H1 (cell line): ENCODE measurements around the gene RPL37A. TPM values are rescaled to one million over a fixed set of nuclear protein-coding genes. Genes with fewer than 3 reads are reported as not detected.

Experiments
- CTCF ChIA-PET: fragments of 300-600 bp; sonication (Branson Sonifier 250); formaldehyde crosslinking; loops from one replicate; lab custom pipeline; 2021; ENCODE audit not compliant: partially characterized antibody; lab: Charles Lee
- POLR2A ChIA-PET: fragments of 300-600 bp; sonication (Branson Sonifier 250); formaldehyde crosslinking; loops from one replicate; lab custom pipeline; 2021; ENCODE audit warnings: inconsistent platforms; ENCODE audit not compliant: partially characterized antibody; lab: Charles Lee
- DNase-seq, 2 experiments: peaks; one replicate each; pipeline versions ENCODE4 v3.0.0 to v3.0.0-alpha.2; 2010 to 2022; ENCODE audit warnings: low spot score in 2 of 2, low read depth in 1 of 2, mixed read lengths in 1 of 2
- FAIRE-seq: peaks from 2 replicates; lab custom pipeline; 2011; peaks lifted over from hg19 to GRCh38; lab: Jason Lieb, UNC
- H2AFZ ChIP-seq: 2 replicates; pipeline ENCODE4 v1.8.1; 2012; ENCODE audit warnings: low read length, inconsistent platforms
- H2AK5ac ChIP-seq: 2 replicates; pipeline ENCODE4 v1.6.1; 2013; ENCODE audit warnings: low read depth, low read length
- H2BK120ac ChIP-seq: replicated peaks from 2 replicates; pipeline ENCODE3; 2013; ENCODE audit warnings: low read depth, low read length, inconsistent platforms
- H2BK12ac ChIP-seq: 2 replicates; pipeline ENCODE4 v1.6.1; 2013; ENCODE audit warnings: low read depth, low read length
- H2BK15ac ChIP-seq: 2 replicates; pipeline ENCODE4 v1.6.1; 2013; ENCODE audit warnings: low read length
- H2BK20ac ChIP-seq: 2 replicates; pipeline ENCODE4 v1.6.1; 2013; ENCODE audit warnings: low read length
- H2BK5ac ChIP-seq: 2 replicates; pipeline ENCODE4 v1.6.1; 2013; ENCODE audit warnings: low read depth, low read length
- H3K14ac ChIP-seq: 2 replicates; pipeline ENCODE4 v1.6.1; 2013; ENCODE audit warnings: inconsistent platforms; ENCODE audit not compliant: insufficient read length
- H3K18ac ChIP-seq: 2 replicates; pipeline ENCODE4 v1.6.1; 2013; ENCODE audit warnings: low read length; ENCODE audit errors: extremely low read depth
- H3K23ac ChIP-seq: 2 replicates; pipeline ENCODE4 v1.6.1; 2013; ENCODE audit warnings: inconsistent platforms; ENCODE audit not compliant: insufficient read length
- H3K23me2 ChIP-seq: 2 replicates; pipeline ENCODE4 v1.6.1; 2013; ENCODE audit warnings: low read depth, low read length
- H3K27ac ChIP-seq: 2 replicates; pipeline ENCODE4 v1.6.1; 2011; ENCODE audit warnings: low read depth, low read length, inconsistent platforms
- H3K27me3 ChIP-seq, 4 experiments: replicated peaks in 1 of 4; 1 replicate in 1 of 4; 2 replicates in 3 of 4; pipeline versions ENCODE4 v1.6.1 to v1.8.1; 2011 to 2013; ENCODE audit warnings: low read length in 3 of 4, mild to moderate bottlenecking in 3 of 4, inconsistent platforms in 2 of 4, mixed read lengths in 2 of 4, moderate library complexity in 1 of 4; ENCODE audit not compliant: control insufficient read depth in 3 of 4, insufficient read depth in 3 of 4; ENCODE audit errors: extremely low read depth in 1 of 4
- H3K36me3 ChIP-seq, 4 experiments: 2 replicates each; pipeline versions ENCODE4 v1.6.1 to v1.8.1; 2011 to 2013; ENCODE audit warnings: mild to moderate bottlenecking in 4 of 4, low read length in 3 of 4, moderate library complexity in 2 of 4, control low read depth in 1 of 4, inconsistent platforms in 1 of 4; ENCODE audit not compliant: insufficient read depth in 4 of 4, control insufficient read depth in 2 of 4
- H3K4ac ChIP-seq: replicated peaks from 2 replicates; pipeline ENCODE3; 2013; ENCODE audit warnings: low read length, low read depth, mixed read lengths, inconsistent platforms; ENCODE audit not compliant: insufficient read length
- H3K4me1 ChIP-seq, 4 experiments: replicated peaks in 1 of 4; 1 replicate in 1 of 4; 2 replicates in 3 of 4; pipeline versions ENCODE4 v1.6.1 to v1.8.1; 2011 to 2013; ENCODE audit warnings: low read length in 3 of 4, inconsistent platforms in 2 of 4, mixed read lengths in 1 of 4; ENCODE audit not compliant: insufficient read depth in 4 of 4, control insufficient read depth in 3 of 4
- H3K4me2 ChIP-seq, 2 experiments: 2 replicates each; pipeline versions ENCODE4 v1.6.1 to v1.8.1; 2011 to 2013; ENCODE audit warnings: low read depth in 2 of 2, low read length in 2 of 2, control low read depth in 1 of 2, inconsistent platforms in 1 of 2, mild to moderate bottlenecking in 1 of 2; ENCODE audit not compliant: insufficient read depth in 1 of 2
- H3K4me3 ChIP-seq, 4 experiments: fragments of 200-600, 300-600 bp in 1 of 4; sonication (generic), shearing (Covaris generic), sonication (Bioruptor Twin) in 1 of 4; 2 replicates each; pipeline versions ENCODE4 v1.5.1 to v1.8.1; 2011 to 2016; ENCODE audit warnings: low read length in 4 of 4, low read depth in 3 of 4, control low read depth in 2 of 4, inconsistent platforms in 2 of 4, mild to moderate bottlenecking in 2 of 4, mixed read lengths in 1 of 4, moderate library complexity in 1 of 4; ENCODE audit not compliant: insufficient read depth in 2 of 4; ENCODE audit errors: extremely low read depth in 1 of 4
- H3K56ac ChIP-seq: replicated peaks from 2 replicates; pipeline ENCODE3; 2013; ENCODE audit warnings: low read depth, mild to moderate bottlenecking, mixed read lengths, low read length, inconsistent platforms; ENCODE audit not compliant: insufficient read length
- H3K79me1 ChIP-seq: 2 replicates; pipeline ENCODE4 v1.6.1; 2013; ENCODE audit warnings: low read depth, low read length, control low read depth
- H3K79me2 ChIP-seq, 2 experiments: 2 replicates each; pipeline versions ENCODE4 v1.6.1 to v1.8.1; 2012 to 2013; ENCODE audit warnings: low read length in 2 of 2, mild to moderate bottlenecking in 2 of 2, inconsistent platforms in 1 of 2; ENCODE audit not compliant: insufficient read depth in 2 of 2, control insufficient read depth in 1 of 2
- H3K9ac ChIP-seq, 4 experiments: replicated peaks in 1 of 4; 1 replicate in 1 of 4; 2 replicates in 3 of 4; pipeline versions ENCODE4 v1.6.1 to v1.8.1; 2011 to 2013; ENCODE audit warnings: low read depth in 3 of 4, low read length in 3 of 4, control low read depth in 2 of 4, mild to moderate bottlenecking in 2 of 4, moderate library complexity in 2 of 4, inconsistent platforms in 1 of 4; ENCODE audit errors: extremely low read depth in 1 of 4
- H3K9me3 ChIP-seq, 2 experiments: 2 replicates each; pipeline versions ENCODE4 v1.6.1 to v1.8.1; 2012 to 2013; ENCODE audit warnings: mild to moderate bottlenecking in 2 of 2, moderate library complexity in 2 of 2, control low read depth in 1 of 2, inconsistent platforms in 1 of 2, low read depth in 1 of 2, low read length in 1 of 2, mixed read lengths in 1 of 2; ENCODE audit not compliant: insufficient read depth in 2 of 2
- H4K20me1 ChIP-seq, 2 experiments: replicated peaks in 1 of 2; 2 replicates each; pipeline versions ENCODE3 to v1.8.1; 2011 to 2013; ENCODE audit warnings: inconsistent platforms in 2 of 2, low read length in 2 of 2, mild to moderate bottlenecking in 1 of 2; ENCODE audit not compliant: insufficient read depth in 2 of 2, control insufficient read depth in 1 of 2
- H4K5ac ChIP-seq: 2 replicates; pipeline ENCODE4 v1.6.1; 2013; ENCODE audit warnings: low read length, low read depth, mixed read lengths, inconsistent platforms; ENCODE audit not compliant: insufficient read length
- H4K8ac ChIP-seq: 2 replicates; pipeline ENCODE4 v1.8.0; 2013; ENCODE audit warnings: mild to moderate bottlenecking, moderate library complexity, low read length, inconsistent platforms; ENCODE audit not compliant: insufficient read depth; ENCODE audit errors: extremely low read depth
- H4K91ac ChIP-seq: replicated peaks from 2 replicates; pipeline ENCODE3; 2013; ENCODE audit warnings: low read length, mixed read lengths, inconsistent platforms; ENCODE audit not compliant: insufficient read length
- BRCA1 ChIP-seq: IDR thresholded peaks from 2 replicates; pipeline ENCODE4 v1.6.1; 2012; ENCODE audit warnings: low read depth, low read length, improper control_type of control experiment
- GABPA ChIP-seq: IDR thresholded peaks from 2 replicates; pipeline ENCODE4 v1.6.1; 2011; ENCODE audit warnings: mild to moderate bottlenecking, low read length, moderate library complexity, borderline replicate concordance; ENCODE audit not compliant: insufficient read depth
- JUN ChIP-seq: IDR thresholded peaks from 2 replicates; pipeline ENCODE4 v1.6.1; 2011; ENCODE audit warnings: low read depth, mild to moderate bottlenecking, improper control_type of control experiment, low read length
- KDM5A ChIP-seq: fragments of 200-600 bp; IDR thresholded peaks from 2 replicates; pipeline ENCODE4 v1.7.1; 2012; ENCODE audit warnings: mild to moderate bottlenecking, low read length, inconsistent platforms, mixed read lengths
- POU5F1 ChIP-seq: IDR thresholded peaks from 2 replicates; pipeline ENCODE4 v1.6.1; 2011; ENCODE audit warnings: low read depth, mild to moderate bottlenecking, low read length, moderate library complexity
- RNF2 ChIP-seq: fragments of 200-900, 300-1000 bp; sonication (generic); IDR thresholded peaks from 2 replicates; pipeline ENCODE4 v1.7.1; 2016; ENCODE audit warnings: borderline replicate concordance, low read depth, mild to moderate bottlenecking, antibody characterized with exemption, low read length; ENCODE audit not compliant: poor library complexity, severe bottlenecking; ENCODE audit errors: missing control alignments
- RXRA ChIP-seq: IDR thresholded peaks from 2 replicates; pipeline ENCODE4 v1.6.1; 2011; ENCODE audit warnings: low read depth, mild to moderate bottlenecking, low read length, moderate library complexity; ENCODE audit not compliant: insufficient read depth
- TAF1 ChIP-seq: IDR thresholded peaks from 2 replicates; pipeline ENCODE4 v1.6.1; 2011; ENCODE audit warnings: mild to moderate bottlenecking, low read depth, low read length
- WGBS, 2 experiments: shearing (Covaris generic) in 1 of 2; methylation state at CpG; one replicate each; pipeline versions ENCODE4 v1.1.6 to v1.1.7; 2013 to 2015; ENCODE audit warnings: low lambda C conversion rate in 2 of 2, mixed read lengths in 2 of 2, inconsistent platforms in 1 of 2, low coverage in 1 of 2, missing lambda C conversion rate in 1 of 2; ENCODE audit not compliant: insufficient replicate concordance in 2 of 2, insufficient coverage in 1 of 2, insufficient read length in 1 of 2; ENCODE audit errors: extremely low coverage in 1 of 2, missing lambda C conversion rate in 1 of 2; 5-methylcytosine and 5-hydroxymethylcytosine counted together
- polyA plus RNA-seq, 7 experiments: library from polyadenylated mRNA; depleted of rRNA in 3 of 7; stranded (reverse) in 5 of 7; unstranded in 2 of 7; fragments of >200 nt in 5 of 7; fragments of 200-250 nt in 2 of 7; gene quantifications; 1 replicate in 5 of 7; 2 replicates in 1 of 7; 4 replicates in 1 of 7; pipeline versions ENCODE4 v1.2.1 to v1.2.3, GENCODE V29; 2011 to 2013; ENCODE audit warnings: missing spikeins in 2 of 7, mixed read lengths in 2 of 7
- total RNA-seq: library from RNA; stranded (reverse); fragmentation: NEBNext Ultra II Directional; extraction: Animal tissue kit (Norgen Biotek cat#: 25700); gene quantifications from 2 replicates; pipeline ENCODE4 v1.2.1, GENCODE V29; 2021

Gene RPL37A
- total and polyA plus RNA-seq, 2 of the 8 experiments (the other 6 are each of a cell fraction or from before 2014, with no cell fraction given), result 1,737 to 3,180 TPM

GRCh38 chr2:216474925-216475670 lies 23.5 kb upstream of the RPL37A start:
- ChIA-PET POLR2A (interaction anchor here (1.0 to 1.5 kb wide), 2 partner anchors 9 to 18 kb away, joined by 3 to 4 read pairs; no protein-coding TSS in a partner anchor), CTCF (interaction anchor here (0.7 to 1.2 kb wide), 3 partner anchors 9 to 43 kb away, joined by 3 read pairs; no protein-coding TSS in a partner anchor)
- H3K9me3 ChIP-seq, result no peaks in the 10 kb centered on the region
- H2BK5ac ChIP-seq, result no peak overlapping the region
- no peak overlapping the region for H3K9ac ChIP-seq
- H2AK5ac ChIP-seq, result no peak overlapping the region
- no peak overlapping the region for H3K23ac ChIP-seq
- peaks cover 0 to 8% (median 0%) of the 10 kb centered on the region in 4 experiments; a peak in 1 of 8 replicates for H3K36me3 ChIP-seq
- H3K27me3 ChIP-seq, result no peaks in the 10 kb centered on the region
- H3K4me2 ChIP-seq, result no peak overlapping the region
- H3K23me2 ChIP-seq, result no peaks in the 10 kb centered on the region
- WGBS, 2 experiments, result 90% methylated on average over 12 of the region's 12 CpGs; no CpG with 5 or more reads in 1 of the 2 experiments
- no peak overlapping the region for H3K4me3 ChIP-seq
- H3K79me2 ChIP-seq, result no peaks in the 10 kb centered on the region
- H2BK15ac ChIP-seq, result no peak overlapping the region
- H2BK120ac ChIP-seq, result no peak overlapping the region
- H3K18ac ChIP-seq, result no peak overlapping the region
- no peak overlapping the region for H4K5ac ChIP-seq
- H2BK12ac ChIP-seq, result no peak overlapping the region
- no peak for FAIRE-seq
- H4K20me1 ChIP-seq, result peaks cover 0 to 2% of the 10 kb centered on the region in 2 experiments
- H3K56ac ChIP-seq, result no peak overlapping the region
- no peak overlapping the region for H4K8ac ChIP-seq
- H3K27ac ChIP-seq, result no peak overlapping the region
- no peak overlapping the region for H2AFZ ChIP-seq
- TF ChIP-seq KDM5A, result no peak
- TF ChIP-seq RXRA, result no peak
- no peak for TF ChIP-seq RNF2
- TF ChIP-seq JUN, result no peak
- TF ChIP-seq POU5F1, result no peak
- TF ChIP-seq TAF1, result no peak
- no peak for TF ChIP-seq GABPA
- no peak for TF ChIP-seq BRCA1
- H2BK20ac ChIP-seq, result no peak overlapping the region
- no peak overlapping the region for H3K14ac ChIP-seq
- no peak overlapping the region for H4K91ac ChIP-seq
- H3K4me1 ChIP-seq, result no peaks in the 10 kb centered on the region
- H3K79me1 ChIP-seq, result no peaks in the 10 kb centered on the region
- DNase-seq, result no peak
- H3K4ac ChIP-seq, result no peak overlapping the region
